LNCaP clone FGC (cell line): ENCODE results near the gene FGF22.

Experiments used
- DNase-seq: peaks from one replicate; pipeline ENCODE4 v3.0.0-alpha.2; 2011; ENCODE audit warnings: low read depth
- H3K4me3 ChIP-seq: 2 replicates; pipeline ENCODE4 v1.5.1; 2011; ENCODE audit warnings: mild to moderate bottlenecking, low read depth, low read length, control low read depth
- CTCF ChIP-seq: IDR thresholded peaks from 2 replicates; pipeline ENCODE4 v1.5.1; 2012; ENCODE audit warnings: mild to moderate bottlenecking; ENCODE audit not compliant: control insufficient read depth, insufficient read depth; ENCODE audit errors: extremely low read depth

FGF22 gene

DNA sequence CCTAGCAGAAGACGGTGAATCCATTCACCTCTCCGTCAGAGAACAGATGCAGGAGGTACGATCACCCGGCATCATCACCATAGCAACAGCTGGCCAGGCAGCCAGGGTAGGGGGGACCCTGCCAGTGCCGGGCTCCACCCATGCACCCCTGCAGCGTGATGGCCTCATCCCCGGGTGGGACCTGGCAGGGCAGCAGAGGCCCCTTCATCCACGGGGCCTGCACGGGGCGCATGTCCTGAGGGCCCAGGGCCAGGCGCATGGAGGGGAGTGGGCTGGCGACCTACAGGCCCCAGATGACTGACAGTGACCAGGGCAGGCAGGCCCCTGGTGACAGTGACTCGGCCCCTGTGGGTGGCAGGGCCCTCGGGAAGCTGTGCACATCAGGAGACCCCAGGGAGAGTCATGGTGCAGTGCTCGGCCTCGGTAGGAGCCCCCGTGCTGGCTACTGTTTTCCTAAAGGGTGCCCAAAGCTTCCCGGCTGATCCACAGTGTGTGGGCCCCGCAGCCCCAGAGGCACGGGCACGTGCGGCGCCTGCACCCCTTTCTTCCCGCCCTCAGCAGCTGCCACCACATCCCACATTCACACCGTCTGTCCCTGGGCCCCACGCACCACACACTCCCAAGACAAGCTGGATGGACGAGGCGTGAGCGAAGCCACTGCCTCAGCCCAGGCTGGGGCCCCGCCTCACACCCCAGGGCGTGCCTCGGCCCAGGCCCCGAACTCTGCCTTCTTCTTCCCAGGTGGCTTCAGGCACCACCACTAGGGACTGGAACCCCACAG is 18.6 kb downstream of the FGF22 start:
- no peak for TF ChIP-seq CTCF
- H3K4me3 ChIP-seq: no peak overlapping the region

GRCh38 chr19:658916-659839 is 19.5 kb downstream of the FGF22 start:
- H3K4me3 ChIP-seq: no peak overlapping the region
- DNase-seq: no peak
- no peak for TF ChIP-seq CTCF

More for the DNA sequence above, 18.6 kb downstream of the FGF22 start:
- DNase-seq: no peak

- H3K4me3 ChIP-seq: peak overlapping the region; percentile 94
- no peak for TF ChIP-seq CTCF
- no peak for DNase-seq
Observed at GRCh38 chr19:660793-661426, 21.2 kb downstream of the FGF22 start.

- H3K4me3 ChIP-seq: peak overlapping the region; percentile 94
- no peak for DNase-seq
- TF ChIP-seq CTCF: no peak
Observed at GRCh38 chr19:661427-662196, 21.9 kb downstream of the FGF22 start.

DNA sequence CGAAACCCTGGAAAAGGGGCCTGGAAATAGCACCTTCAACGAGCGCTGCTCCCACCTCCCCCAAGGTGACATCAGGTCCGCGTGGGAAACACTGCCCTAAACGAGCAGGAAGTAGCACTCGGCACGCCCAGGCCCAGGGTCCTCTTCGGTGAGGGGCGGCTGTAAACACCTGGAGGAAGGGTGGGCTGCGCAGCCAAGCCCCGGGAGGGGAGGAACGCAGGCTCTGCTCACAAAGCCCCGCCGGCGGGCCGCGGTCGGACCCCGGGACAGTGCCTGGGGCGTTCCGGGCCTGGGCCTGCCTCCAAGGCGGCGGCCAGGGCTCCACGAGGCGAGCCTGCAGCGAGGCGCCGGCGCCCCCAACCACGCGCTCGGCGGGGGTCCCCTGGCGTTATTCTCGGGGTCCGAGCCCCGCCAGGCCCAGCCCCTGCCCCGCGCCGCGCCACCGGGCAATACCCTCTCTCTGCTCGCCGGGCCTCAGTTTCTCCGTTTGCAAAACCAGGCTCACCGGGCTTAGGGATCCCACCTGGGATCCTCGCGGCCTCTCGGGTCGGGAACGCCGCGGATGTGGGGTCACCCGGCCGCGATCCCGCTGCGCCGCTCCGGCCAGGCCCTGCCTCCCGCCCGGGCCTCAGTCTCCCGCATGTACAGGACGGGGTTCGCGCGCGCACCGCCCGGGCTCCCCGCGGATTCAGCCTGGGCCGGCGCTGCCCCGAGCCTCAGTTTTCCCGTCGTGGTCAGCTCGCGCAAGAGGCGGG is 22.7 kb downstream of the FGF22 start:
- no peak for TF ChIP-seq CTCF
- peak overlapping the region; percentile 94 for H3K4me3 ChIP-seq
- no peak for DNase-seq
